K562 (cell line): ENCODE results near the gene KRT35. TPM values are rescaled to one million over a fixed set of nuclear protein-coding genes. Genes with fewer than 3 reads are reported as not detected.

Experiments used
- ATAC-seq: fragments of 200-7000 bp; cut with Tn5 transposase; 3 replicates; pipeline ENCODE4 v1.9.1; 2020; ENCODE audit warnings: moderate library complexity
- BruUV-seq: library from RNA; stranded (reverse); fragments of 400-500 nt; replicated peaks from 2 replicates; lab custom pipeline; 2021; lab: Mats Ljungman, UMichigan
- CTCF ChIA-PET: fragments of 300-600 bp; formaldehyde crosslinking; extraction: SDS; loops from one replicate; lab custom pipeline; 2021; ENCODE audit warnings: low intra/inter-chr PET ratio; lab: Yijun Ruan, JAX
- POLR2A ChIA-PET: fragments of 300-600, 350-650 bp; sonication (Branson Sonifier 250); formaldehyde crosslinking; extraction: SDS; loops from one replicate; lab custom pipeline; 2021; ENCODE audit warnings: antibody characterized with exemption, inconsistent platforms; lab: Yijun Ruan, JAX
- DNase-seq, 4 experiments: peaks; one replicate each; pipeline versions ENCODE4 v3.0.0 to v3.0.0-alpha.2; 2011 to 2018; ENCODE audit warnings: low spot score in 3 of 4, mixed read lengths in 3 of 4; ENCODE audit errors: extremely low read depth in 1 of 4
- FAIRE-seq: peaks from 2 replicates; lab custom pipeline; 2011; peaks lifted over from hg19 to GRCh38; lab: Jason Lieb, UNC
- H2AFZ ChIP-seq: 2 replicates; pipeline ENCODE4 v1.6.0; 2011; ENCODE audit warnings: low read depth, low read length, control low read depth, inconsistent platforms
- H3K27ac ChIP-seq: fragments of 200-600 bp; 3 replicates; pipeline ENCODE4 v1.8.0; 2011; ENCODE audit warnings: low read depth, mild to moderate bottlenecking, control low read depth, inconsistent platforms, low read length, moderate library complexity, mixed read lengths; ENCODE audit errors: extremely low read depth
- H3K27me3 ChIP-seq, 2 experiments: fragments of 300-600 bp in 1 of 2; 2 replicates in 1 of 2; 3 replicates in 1 of 2; pipeline versions ENCODE4 v1.6.0 to v1.8.0; 2011; ENCODE audit warnings: inconsistent platforms in 2 of 2, low read length in 2 of 2, mild to moderate bottlenecking in 1 of 2, mixed read lengths in 1 of 2, moderate library complexity in 1 of 2; ENCODE audit not compliant: control insufficient read depth in 2 of 2, insufficient read depth in 2 of 2
- H3K36me3 ChIP-seq: fragments of 300-600 bp; 3 replicates; pipeline ENCODE4 v1.8.0; 2011; ENCODE audit warnings: mild to moderate bottlenecking, low read length, inconsistent platforms; ENCODE audit not compliant: control insufficient read depth, insufficient read depth
- H3K4me1 ChIP-seq, 2 experiments: fragments of 200-600 bp in 1 of 2; replicated peaks in 1 of 2; 2 replicates in 1 of 2; 3 replicates in 1 of 2; pipeline versions ENCODE4 v1.5.1 to v1.8.0; 2011; ENCODE audit warnings: inconsistent platforms in 2 of 2, low read length in 2 of 2, mild to moderate bottlenecking in 1 of 2, mixed read lengths in 1 of 2, moderate library complexity in 1 of 2; ENCODE audit not compliant: control insufficient read depth in 2 of 2, insufficient read depth in 2 of 2
- H3K4me2 ChIP-seq: 2 replicates; pipeline ENCODE4 v1.6.1; 2011; ENCODE audit warnings: low read length, control low read depth, inconsistent platforms, mixed read lengths; ENCODE audit not compliant: insufficient read depth
- H3K4me3 ChIP-seq: fragments of 200-600 bp; sonication (generic), shearing (Covaris generic); 2 replicates; pipeline ENCODE4 v1.5.1; 2016; ENCODE audit warnings: control low read depth, inconsistent platforms
- H3K79me2 ChIP-seq: fragments of 200-600 bp; 3 replicates; pipeline ENCODE4 v1.8.0; 2011; ENCODE audit warnings: low read length, inconsistent platforms; ENCODE audit not compliant: control insufficient read depth, insufficient read depth
- H3K9ac ChIP-seq, 2 experiments: 2 replicates each; pipeline versions ENCODE4 v1.6.0 to v1.6.1; 2011; ENCODE audit warnings: low read depth in 2 of 2, low read length in 2 of 2, control low read depth in 1 of 2, inconsistent platforms in 1 of 2, mild to moderate bottlenecking in 1 of 2, mixed read lengths in 1 of 2; ENCODE audit not compliant: insufficient read depth in 1 of 2
- H3K9me1 ChIP-seq: one replicate; pipeline ENCODE4 v1.6.0; 2011; ENCODE audit warnings: inconsistent platforms, mild to moderate bottlenecking, low read length, moderate library complexity; ENCODE audit not compliant: control insufficient read depth, insufficient read depth
- H3K9me3 ChIP-seq: replicated peaks from 2 replicates; pipeline ENCODE4 v1.5.1; 2011; ENCODE audit warnings: low read depth, low read length, inconsistent platforms; ENCODE audit not compliant: control insufficient read depth, insufficient read depth
- H4K20me1 ChIP-seq: replicated peaks from 2 replicates; pipeline ENCODE4 v1.6.1; 2011; ENCODE audit warnings: low read length, inconsistent platforms, mixed read lengths; ENCODE audit not compliant: control insufficient read depth, insufficient read depth
- CHD1 ChIP-seq: fragments of 200-600 bp; sonication (generic); IDR thresholded peaks from one replicate; pipeline ENCODE4 v1.6.1; 2012; ENCODE audit warnings: mild to moderate bottlenecking, moderate library complexity, low read length, inconsistent platforms
- CTCFL ChIP-seq: IDR thresholded peaks from 2 replicates; pipeline ENCODE4 v1.6.1; 2011; ENCODE audit warnings: borderline replicate concordance, low read depth, mild to moderate bottlenecking, moderate library complexity, low read length; ENCODE audit not compliant: insufficient read depth, poor library complexity, severe bottlenecking
- E2F4 ChIP-seq: sonication (generic); formaldehyde crosslinking; IDR thresholded peaks from 2 replicates; pipeline ENCODE4 v1.8.0; 2022; ENCODE audit warnings: mild to moderate bottlenecking, low read depth, missing genetic modification reagents
- EGR1 ChIP-seq: fragments of 450-650 bp; conservative IDR thresholded peaks from 2 replicates; pipeline ENCODE4 v1.6.1; 2017; ENCODE audit warnings: mild to moderate bottlenecking
- HDGF ChIP-seq: fragments of 450-650 bp; IDR thresholded peaks from 2 replicates; pipeline ENCODE4 v1.6.1; 2016
- JUNB ChIP-seq: fragments of 450-650 bp; formaldehyde crosslinking; conservative IDR thresholded peaks from 2 replicates; pipeline ENCODE4 v1.4.0; 2020; ENCODE audit warnings: mild to moderate bottlenecking
- MEF2A ChIP-seq: IDR thresholded peaks from 2 replicates; pipeline ENCODE4 v1.6.1; 2011; ENCODE audit warnings: low read depth, mild to moderate bottlenecking, low read length, moderate library complexity; ENCODE audit not compliant: control insufficient read depth
- NCOA4 ChIP-seq: fragments of 450-650 bp; IDR thresholded peaks from 2 replicates; pipeline ENCODE4 v1.6.1; 2018; ENCODE audit warnings: mild to moderate bottlenecking; ENCODE audit not compliant: partially characterized antibody
- NFIC ChIP-seq: fragments of 450-650 bp; IDR thresholded peaks from 2 replicates; pipeline ENCODE4 v1.6.1; 2017; ENCODE audit warnings: mild to moderate bottlenecking, inconsistent platforms
- SRSF7 ChIP-seq: fragments of 200-400 bp; formaldehyde crosslinking; optimal IDR thresholded peaks from 2 replicates; pipeline ENCODE3; 2017; ENCODE audit warnings: mild to moderate bottlenecking, low read depth, low read length
- TCF7 ChIP-seq: sonication (generic); IDR thresholded peaks from 2 replicates; pipeline ENCODE4 v1.6.1; 2016; ENCODE audit warnings: antibody characterized with exemption, borderline replicate concordance
- ZFP30 ChIP-seq: fragments of 250-450 bp; sonication (Bioruptor Pico); IDR thresholded peaks from 2 replicates; pipeline ENCODE4 v1.8.0; 2022; ENCODE audit warnings: moderate library complexity, mild to moderate bottlenecking, inconsistent platforms, borderline replicate concordance
- ZNF77 ChIP-seq: fragments of 250-450 bp; sonication (Bioruptor Pico); IDR thresholded peaks from 2 replicates; pipeline ENCODE4 v1.5.0; 2020
- WGBS: fragments of 100-300 bp; shearing (Covaris generic); methylation state at CpG from one replicate; pipeline ENCODE4 v1.1.6; 2016; ENCODE audit warnings: low coverage, mixed read lengths; ENCODE audit not compliant: insufficient coverage; ENCODE audit errors: missing lambda C conversion rate; 5-methylcytosine and 5-hydroxymethylcytosine counted together
- in situ Hi-C: fragments of 300-500 bp; cut with MboI; formaldehyde crosslinking; loops from 4 replicates; pipeline ENCODE4 v1.15.0; 2018; ENCODE audit warnings: inconsistent platforms, mixed read lengths
- intact Hi-C: fragments of 100-400 bp; cut with micrococcal nuclease; formaldehyde crosslinking; loops from 2 replicates; pipeline ENCODE4 v1.14.2; 2022
- polyA plus RNA-seq, 8 experiments: library from polyadenylated mRNA; depleted of rRNA in 4 of 8; stranded (reverse) in 5 of 8; unstranded in 3 of 8; fragments of >200 nt; fragmentation: Nextera tagmentation in 2 of 8; fragmentation: Illumina TruSeq in 1 of 8; extraction: Ambion mirVana in 2 of 8; extraction: Trizol in 1 of 8; gene quantifications; 2 replicates each; pipeline versions ENCODE4 v1.2.1 to v1.2.3, GENCODE V29; 2011 to 2014; ENCODE audit warnings: inconsistent platforms in 1 of 8, missing spikeins in 1 of 8
- total RNA-seq, 7 experiments: library from RNA; depleted of rRNA in 6 of 7; stranded (reverse); fragments of >200 nt in 6 of 7; fragmentation: Illumina TruSeq in 2 of 7; extraction: Trizol in 2 of 7; gene quantifications; 2 replicates each; pipeline versions ENCODE4 v1.2.1 to v1.2.3, GENCODE V29; 2011 to 2021; ENCODE audit warnings: low replicate concordance in 1 of 7

KRT35 gene
- total and polyA plus RNA-seq, 9 of the 15 experiments (the other 6 are each of a cell fraction or from before 2014, with no cell fraction given), result not detected

GRCh38 chr17:41511716-41512115 is 30.8 kb upstream of the KRT35 start:
- 55% methylated on average over 10 of the region's 10 CpGs for WGBS
- no peak overlapping the region for H3K4me3 ChIP-seq
- H3K4me2 ChIP-seq, result peak overlapping the region; percentile 78; the same call in 1 of the 2 replicates
- ChIA-PET POLR2A (interaction anchor here (1.1 to 1.6 kb wide), 2 partner anchors 12 to 16 kb away, joined by 3 to 7 read pairs; partner anchors contain the start of gene KRT19), CTCF (no interaction called here)
- in situ Hi-C loops (no loop called here), intact Hi-C loops (no loop called here)
- no peaks in the 10 kb centered on the region for H4K20me1 ChIP-seq
- H3K79me2 ChIP-seq, result no peaks in the 10 kb centered on the region
- peak overlapping the region; percentile 31 to 84; a peak in 3 of 4 replicates for H3K9ac ChIP-seq
- no peak for DNase-seq
- H3K27ac ChIP-seq, result no peak overlapping the region
- H3K27me3 ChIP-seq, result no peaks in the 10 kb centered on the region
- FAIRE-seq, result no peak
- peak overlapping the region; percentile 79 for H2AFZ ChIP-seq
- no peak for ATAC-seq
- H3K36me3 ChIP-seq, result no peaks in the 10 kb centered on the region
- BruUV-seq, result no TSS peak
- H3K9me3 ChIP-seq, result no peaks in the 10 kb centered on the region
- TF ChIP-seq NFIC (peak; percentile 30; the same call in 1 of the 2 replicates), ZNF77 (no peak), HDGF (0 out of 2 replicates have a peak, but pooled peaks have one; percentile 0)
- peaks cover 38 to 39% of the 10 kb centered on the region in 2 experiments for H3K4me1 ChIP-seq
- H3K9me1 ChIP-seq, result no peaks in the 10 kb centered on the region

GRCh38 chr17:41511116-41511515 is 30.2 kb upstream of the KRT35 start:
- Histone ChIP-seq H3K4me1 (peaks cover 35 to 41% of the 10 kb centered on the region in 2 experiments), H3K4me3 (no peak overlapping the region), H4K20me1 (no peaks in the 10 kb centered on the region), H3K36me3 (no peaks in the 10 kb centered on the region), H2AFZ (peak overlapping the region; percentile 79), H3K27ac (peak overlapping the region; percentile 25; the same call in 2 of the 3 replicates), H3K27me3 (no peaks in the 10 kb centered on the region), H3K4me2 (peak overlapping the region; percentile 78), H3K9ac (peak overlapping the region; percentile 54 to 84; a peak in 3 of 4 replicates), H3K9me1 (no peaks in the 10 kb centered on the region), H3K9me3 (no peaks in the 10 kb centered on the region), H3K79me2 (no peaks in the 10 kb centered on the region)
- 55% methylated on average over 2 of the region's 4 CpGs for WGBS
- ChIA-PET CTCF (no interaction called here), POLR2A (interaction anchor here (1.1 kb wide), 1 partner anchor 11 kb away, joined by 3 read pairs; no protein-coding TSS in a partner anchor)
- FAIRE-seq (peak; percentile 94), DNase-seq (peak; percentile 89 to 96 (median 92)), ATAC-seq (peak; percentile 98)
- intact Hi-C loops, result no loop called here
- BruUV-seq, result no TSS peak
- in situ Hi-C loops, result no loop called here
- TF ChIP-seq CTCFL (no peak), CHD1 (no peak), NCOA4 (no peak), JUNB (CRISPR knock-in tag) (no peak), E2F4 (CRISPR knock-in tag) (no peak), MEF2A (no peak), TCF7 (no peak), SRSF7 (no peak), ZFP30 (CRISPR knock-in tag) (no peak), HDGF (0 out of 2 replicates have a peak, but pooled peaks have one; percentile 19), EGR1 (no peak)
